NCI-H2196 treated with DMSO at 0.1 percent for 48 hours (cell line): Measurements from ENCODE around the gene CST4.
A peak's percentile ranks its signal among the peaks of the same experiment; 100 is the strongest.
"Not testable (repeated sequence)": the region's sequence is repeated elsewhere in the genome, so short reads cannot be mapped to it uniquely, and the experiment has no call there.

ENCODE experiments used
- DNase-seq: peaks from one replicate; lab custom pipeline; 2025; ENCODE audit not compliant: unreplicated experiment; lab: John Stamatoyannopoulos, UW

CST4 gene

GRCh38 chr20:23689399-23689690, 507 bp upstream of the CST4 start:
- DNase-seq = no peak

GRCh38 chr20:23687986-23688385, 852 bp downstream of the CST4 start:
- no peak for DNase-seq

GRCh38 chr20:23686046-23686750, 2.6 kb downstream of the CST4 start:
- DNase-seq = no peak

GRCh38 chr20:23685529-23685896, 3.3 kb downstream of the CST4 start:
- not testable (repeated sequence) for DNase-seq

- DNase-seq = no peak
Observed at GRCh38 chr20:23684261-23684660, 4.6 kb downstream of the CST4 start.

- DNase-seq = no peak
Observed at GRCh38 chr20:23683807-23684206, 5.0 kb downstream of the CST4 start.

GRCh38 chr20:23683281-23683680, 5.6 kb downstream of the CST4 start:
- no peak for DNase-seq

- DNase-seq = no peak
Observed at GRCh38 chr20:23680146-23680545, 8.7 kb downstream of the CST4 start.

- DNase-seq = no peak
Observed at GRCh38 chr20:23679133-23680092, 9.4 kb downstream of the CST4 start.

GRCh38 chr20:23673209-23673608, 15.6 kb downstream of the CST4 start:
- no peak for DNase-seq

- DNase-seq = no peak
Observed at GRCh38 chr20:23672158-23672557, 16.7 kb downstream of the CST4 start.

GRCh38 chr20:23671479-23671878, 17.4 kb downstream of the CST4 start:
- DNase-seq = no peak

- DNase-seq = no peak
Observed at GRCh38 chr20:23670361-23670760, 18.5 kb downstream of the CST4 start.

- no peak for DNase-seq
Observed at GRCh38 chr20:23669866-23670265, 19.0 kb downstream of the CST4 start.

- DNase-seq = no peak
Observed at GRCh38 chr20:23669327-23669726, 19.5 kb downstream of the CST4 start.

GRCh38 chr20:23668477-23668951, 20.3 kb downstream of the CST4 start:
- DNase-seq = peak; percentile 25

- no peak for DNase-seq
Observed at GRCh38 chr20:23667666-23668065, 21.2 kb downstream of the CST4 start.

- DNase-seq = no peak
Observed at GRCh38 chr20:23666698-23667097, 22.1 kb downstream of the CST4 start.

GRCh38 chr20:23666189-23666588, 22.6 kb downstream of the CST4 start:
- DNase-seq = no peak

- DNase-seq = no peak
Observed at GRCh38 chr20:23664954-23665353, 23.9 kb downstream of the CST4 start.

- not testable (repeated sequence) for DNase-seq
Observed at GRCh38 chr20:23664046-23664445, 24.8 kb downstream of the CST4 start.

- no peak for DNase-seq
Observed at GRCh38 chr20:23663180-23663579, 25.7 kb downstream of the CST4 start.
